Retinal pigment epithelial cell (primary cell): ENCODE results near the gene F13A1.

Experiments used
- DNase-seq: peaks from one replicate; pipeline ENCODE4 v3.0.0-alpha.2; 2010; ENCODE audit warnings: low read depth
- H3K4me3 ChIP-seq: 2 replicates; pipeline ENCODE4 v1.5.1; 2011; ENCODE audit warnings: mild to moderate bottlenecking, low read length, control low read depth, moderate library complexity
- CTCF ChIP-seq: conservative IDR thresholded peaks from 2 replicates; pipeline ENCODE4 v1.5.1; 2011; ENCODE audit warnings: low read depth, low read length, control low read depth, inconsistent platforms

The F13A1 gene

GRCh38 chr6:6333501-6333900 lies 13.0 kb upstream of the F13A1 start:
- no peak for DNase-seq
- no peak for TF ChIP-seq CTCF
- no peak overlapping the region for H3K4me3 ChIP-seq

GRCh38 chr6:6332811-6333244 lies 12.4 kb upstream of the F13A1 start:
- no peak overlapping the region for H3K4me3 ChIP-seq
- TF ChIP-seq CTCF = no peak
- no peak for DNase-seq

- no peak overlapping the region for H3K4me3 ChIP-seq
- no peak for TF ChIP-seq CTCF
- no peak for DNase-seq
Measured at GRCh38 chr6:6331946-6332601, 11.6 kb upstream of the F13A1 start.

- TF ChIP-seq CTCF = no peak
- no peak overlapping the region for H3K4me3 ChIP-seq
- DNase-seq = no peak
Measured at GRCh38 chr6:6331393-6331792, 10.9 kb upstream of the F13A1 start.

- no peak for TF ChIP-seq CTCF
- H3K4me3 ChIP-seq = no peak overlapping the region
- no peak for DNase-seq
Measured at GRCh38 chr6:6330407-6330806, 9.9 kb upstream of the F13A1 start.

- H3K4me3 ChIP-seq = no peak overlapping the region
- DNase-seq = no peak
- TF ChIP-seq CTCF = no peak
Measured at GRCh38 chr6:6328451-6328850, 8.0 kb upstream of the F13A1 start.

GRCh38 chr6:6323352-6323751 lies 2.9 kb upstream of the F13A1 start:
- no peak for DNase-seq
- no peak for TF ChIP-seq CTCF
- no peak overlapping the region for H3K4me3 ChIP-seq
